HCEC 1CT (cell line): ENCODE measurements around the gene RPL29.
"Not testable (repeated sequence)": the region's sequence is repeated elsewhere in the genome, so short reads cannot be mapped to it uniquely, and the experiment has no call there.

Source experiments
- DNase-seq: peaks from one replicate; pipeline ENCODE4 v3.0.0-alpha.2; 2017

The RPL29 gene

GRCh38 chr3:51995346-51996163, at the start of gene RPL29:
Gene RPL29 (minus strand): TSS chr3:51995895. CDS start chr3:51995461, 434 bp downstream.
- peak; percentile 95 for DNase-seq

- DNase-seq: no peak
Observed at GRCh38 chr3:52044869-52045619, 49.3 kb upstream of the RPL29 start.

DNA sequence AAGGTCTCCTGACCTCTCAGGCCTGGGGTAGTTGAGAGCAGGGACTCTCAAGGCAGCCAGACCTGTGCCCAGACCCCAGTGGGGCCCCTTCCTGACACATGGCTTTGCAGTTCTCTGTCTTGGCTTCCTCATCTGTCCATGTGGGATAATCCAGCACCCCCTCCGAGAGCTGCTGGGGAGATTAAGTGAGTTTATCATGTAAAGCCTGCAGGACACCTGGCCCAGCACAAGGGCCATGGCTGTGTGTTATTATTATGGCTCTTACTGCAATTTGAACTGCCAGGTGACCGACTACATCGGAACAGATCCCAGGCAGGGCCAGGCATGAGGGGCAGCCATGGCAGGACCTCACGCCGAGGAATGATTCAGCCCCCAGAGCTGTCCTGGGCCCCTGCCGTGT, 48.1 kb upstream of the RPL29 start:
- no peak for DNase-seq

DNA sequence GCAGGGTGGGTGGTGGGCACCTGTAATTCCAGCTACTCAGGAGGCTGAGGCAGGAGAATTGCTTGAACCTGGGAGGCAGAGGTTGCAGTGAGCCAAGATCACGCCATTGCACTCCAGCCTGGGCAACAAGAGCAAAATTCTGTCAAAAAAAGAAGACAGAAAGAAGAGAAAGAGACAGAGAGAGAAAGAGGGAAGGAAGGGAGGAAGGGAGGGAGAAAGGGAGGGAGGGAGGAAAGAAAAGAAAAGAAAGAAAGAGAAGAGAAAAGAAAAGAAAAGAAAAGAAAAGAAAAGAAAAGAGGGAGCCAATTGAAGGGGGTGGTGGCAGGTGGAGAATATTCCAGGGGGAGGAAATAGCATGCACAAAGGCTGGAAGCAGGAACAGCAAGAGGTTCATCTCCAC, 47.3 kb upstream of the RPL29 start:
- not testable (repeated sequence) for DNase-seq

DNA sequence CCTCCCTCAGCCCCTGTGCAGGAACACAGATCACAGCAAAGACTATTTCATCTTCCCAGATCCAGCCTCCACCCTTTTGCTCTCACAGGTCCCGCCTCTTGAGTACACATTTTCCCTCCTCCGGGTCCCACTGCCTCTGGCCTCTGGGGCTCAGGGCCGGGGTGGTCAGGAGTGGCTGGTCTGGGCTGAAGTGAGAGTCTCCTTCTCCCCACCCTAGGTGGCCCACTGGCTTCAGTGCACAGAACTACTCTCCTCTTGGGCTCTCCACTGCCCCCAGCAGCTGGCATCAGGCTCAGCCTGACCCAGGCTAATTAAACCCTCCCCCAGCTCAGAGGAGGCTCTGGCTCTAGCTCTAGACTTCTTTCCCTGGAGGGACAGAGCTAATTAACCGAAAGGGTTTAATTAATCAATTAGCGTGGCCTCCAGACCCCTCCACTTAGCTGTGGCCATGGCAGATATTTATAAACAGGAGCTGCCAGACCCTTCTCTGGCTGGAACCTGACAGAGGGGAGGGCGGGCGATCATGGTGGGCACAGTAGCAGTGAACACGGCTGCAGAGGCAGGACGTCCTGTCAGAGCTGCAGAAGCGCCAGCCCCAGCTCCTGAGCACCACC, 45.5 kb upstream of the RPL29 start:
- no peak for DNase-seq

GRCh38 chr3:52040600-52040999, 44.9 kb upstream of the RPL29 start:
- DNase-seq: no peak

- DNase-seq: no peak
Observed at GRCh38 chr3:52039846-52040245, 44.2 kb upstream of the RPL29 start.

DNA sequence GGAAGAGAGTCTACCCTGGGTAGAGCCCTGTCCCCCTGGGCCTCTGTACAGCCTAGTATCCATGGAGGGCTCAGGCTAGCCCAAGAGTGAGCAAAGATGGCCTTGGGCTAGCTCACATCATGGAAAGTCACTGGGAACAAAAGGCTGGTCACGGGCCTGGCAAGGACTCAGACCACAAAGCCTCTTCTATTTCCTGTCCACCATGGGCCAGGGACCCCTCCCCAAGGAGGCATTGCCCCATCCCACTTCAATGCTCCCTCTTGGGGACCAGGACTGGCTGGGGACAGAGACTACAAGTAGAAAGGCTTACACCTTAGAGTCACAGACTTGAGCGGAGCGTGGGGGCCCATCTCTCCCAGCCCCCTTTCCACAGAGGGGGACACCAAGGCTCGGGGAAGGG, 43.7 kb upstream of the RPL29 start:
- no peak for DNase-seq

DNA sequence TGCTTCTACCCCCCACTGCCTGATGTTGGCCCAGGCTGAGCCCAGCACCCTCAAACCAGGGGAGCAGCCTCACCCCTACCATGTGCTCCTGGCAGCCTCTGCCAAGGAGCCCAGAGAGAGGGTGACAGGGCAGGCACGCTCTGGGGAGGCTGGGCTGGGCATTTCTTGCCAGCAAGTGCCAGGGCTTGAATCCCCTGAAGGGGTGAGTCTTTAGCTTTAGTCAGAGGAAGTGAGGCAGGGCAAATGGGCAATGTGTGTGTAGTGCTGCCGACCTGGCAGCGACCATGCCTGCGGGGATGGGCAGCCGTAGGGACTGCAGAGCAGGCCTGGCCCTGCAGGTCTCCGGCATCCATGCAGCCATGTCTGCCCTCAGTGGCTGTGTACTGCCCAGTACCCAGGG, 42.5 kb upstream of the RPL29 start:
- no peak for DNase-seq

DNA sequence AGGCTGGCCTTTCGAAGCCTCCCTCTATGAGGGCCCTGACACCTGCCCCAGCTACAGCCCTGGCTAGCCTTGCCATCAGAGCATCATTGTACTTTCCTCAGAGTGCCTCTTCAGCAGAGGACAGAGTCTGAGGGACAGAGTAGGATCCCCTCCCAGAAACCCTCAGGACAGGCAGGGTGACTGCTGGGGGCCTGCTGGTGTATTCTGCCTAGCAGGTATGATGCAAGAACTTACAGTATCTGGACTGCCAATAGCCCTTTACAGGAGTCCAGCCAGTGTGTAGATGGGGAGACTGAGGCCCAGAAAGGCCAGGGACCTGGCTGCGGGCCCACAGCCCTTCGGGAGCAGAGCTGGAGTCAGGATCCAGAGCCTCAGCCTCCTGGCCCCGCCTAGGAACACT, 41.6 kb upstream of the RPL29 start:
- no peak for DNase-seq

DNA sequence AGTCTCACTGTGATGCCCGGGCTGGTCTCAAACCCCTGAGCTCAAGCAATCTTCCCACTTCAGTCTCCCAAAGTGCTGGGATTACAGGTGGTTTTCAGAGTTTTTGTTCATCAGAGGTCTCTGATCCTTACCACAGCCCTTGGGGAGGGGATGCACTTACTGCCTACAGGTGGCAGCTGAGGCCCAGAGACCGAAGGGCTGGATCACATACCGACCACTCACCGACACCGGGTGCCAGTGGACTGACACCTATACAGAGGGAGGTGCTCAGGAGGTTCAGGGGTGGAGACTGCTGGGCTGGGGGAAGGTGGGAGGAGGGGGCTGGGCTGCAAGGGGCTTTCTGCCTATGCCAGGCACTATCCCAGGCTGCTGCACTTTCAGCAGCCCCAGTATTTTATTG, 41.1 kb upstream of the RPL29 start:
- DNase-seq: no peak

- no peak for DNase-seq
Observed at GRCh38 chr3:52036222-52036694, 40.6 kb upstream of the RPL29 start.

- no peak for DNase-seq
Observed at GRCh38 chr3:52034651-52035050, 39.0 kb upstream of the RPL29 start.

DNA sequence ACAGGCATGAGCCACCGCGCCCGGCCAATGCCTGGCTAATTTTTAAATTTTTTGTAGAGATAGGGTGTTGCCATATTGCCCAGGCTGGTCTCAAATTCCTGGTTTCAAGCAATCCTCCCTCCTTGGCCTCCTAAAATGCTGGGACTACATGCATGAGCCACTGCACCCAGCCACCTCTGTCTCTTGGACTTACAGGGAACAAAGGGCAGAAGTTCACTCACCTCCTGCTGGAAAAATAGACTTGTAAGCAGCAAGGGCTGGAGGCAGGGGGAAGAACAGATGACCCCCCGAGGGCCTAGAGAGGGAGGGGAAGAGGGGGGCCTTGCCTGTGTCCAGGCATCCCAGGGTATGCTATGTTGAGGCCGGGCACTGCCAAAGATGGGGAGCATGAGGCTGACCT, 38.5 kb upstream of the RPL29 start:
- no peak for DNase-seq

- DNase-seq: not testable (repeated sequence)
Observed at GRCh38 chr3:52033748-52034147, 38.1 kb upstream of the RPL29 start.

GRCh38 chr3:52032702-52033408, 37.2 kb upstream of the RPL29 start:
- DNase-seq: no peak

DNA sequence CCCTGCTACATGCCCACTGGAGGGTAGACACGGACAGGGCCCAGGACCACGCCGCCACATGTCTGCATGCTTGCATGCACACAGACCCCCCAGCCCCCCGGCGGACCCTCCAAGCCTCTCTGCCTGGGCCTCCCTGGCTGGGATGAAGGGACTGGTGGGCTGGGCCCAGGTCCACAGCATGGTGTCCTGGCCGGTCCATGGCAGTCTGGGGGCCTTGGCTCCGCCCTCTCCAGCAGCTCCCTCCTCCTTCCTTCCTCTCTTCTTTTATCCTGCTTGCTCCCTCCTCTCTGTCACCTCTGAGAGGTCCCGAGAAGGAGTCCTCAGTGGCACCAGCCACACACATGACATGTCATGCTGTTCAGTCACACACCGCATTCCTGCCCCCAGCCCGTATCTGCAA, 36.2 kb upstream of the RPL29 start:
- DNase-seq: no peak

DNA sequence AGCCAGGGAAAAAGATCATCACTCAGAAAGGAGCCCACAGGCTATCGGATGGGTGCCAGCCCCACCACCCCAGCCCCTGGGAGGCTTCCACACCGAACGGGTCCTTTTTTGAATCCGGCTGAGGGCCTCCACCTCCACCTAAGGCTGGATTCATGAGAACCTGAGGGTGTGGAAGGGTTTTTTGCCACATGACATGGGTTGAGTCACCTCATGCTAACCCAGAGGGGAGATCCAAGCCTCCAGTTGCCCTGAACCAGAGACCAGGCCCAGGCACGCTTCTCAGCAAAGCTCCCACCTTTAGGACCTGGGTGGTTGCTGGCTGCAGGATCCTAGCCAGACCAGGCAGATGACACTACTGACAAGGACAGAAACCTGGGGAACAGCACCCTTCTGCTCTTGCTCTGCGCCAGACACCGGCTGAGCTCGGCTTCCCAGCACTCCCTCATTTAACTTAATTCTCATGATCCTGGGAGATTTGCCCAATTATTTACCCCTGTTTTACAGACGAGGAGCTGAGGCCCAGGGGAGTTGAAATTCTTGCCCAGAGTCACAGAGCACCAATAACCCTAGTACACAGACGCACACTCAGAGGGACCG, 35.1 kb upstream of the RPL29 start:
- no peak for DNase-seq

GRCh38 chr3:52029535-52029934, 33.8 kb upstream of the RPL29 start:
- no peak for DNase-seq

DNA sequence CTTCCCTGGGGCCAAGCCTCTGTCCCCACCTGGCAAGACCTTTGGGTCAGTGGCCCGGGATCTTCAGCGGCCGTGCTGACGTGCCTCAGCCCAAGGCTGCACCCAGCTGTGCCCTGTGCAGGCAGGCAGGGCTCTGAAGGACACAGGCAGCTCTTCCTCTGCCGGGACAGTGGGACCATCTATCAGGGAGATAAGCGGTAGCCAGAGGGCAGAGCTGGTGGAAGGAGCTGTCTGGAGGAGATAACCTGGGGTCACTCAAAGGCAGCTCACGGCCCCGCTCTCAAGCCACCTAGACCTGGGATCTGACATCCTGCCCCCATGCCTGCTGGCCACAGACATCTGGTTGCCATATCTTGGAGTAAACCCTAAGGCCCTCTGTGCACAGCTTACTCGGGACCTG, 33.4 kb upstream of the RPL29 start:
- no peak for DNase-seq

DNA sequence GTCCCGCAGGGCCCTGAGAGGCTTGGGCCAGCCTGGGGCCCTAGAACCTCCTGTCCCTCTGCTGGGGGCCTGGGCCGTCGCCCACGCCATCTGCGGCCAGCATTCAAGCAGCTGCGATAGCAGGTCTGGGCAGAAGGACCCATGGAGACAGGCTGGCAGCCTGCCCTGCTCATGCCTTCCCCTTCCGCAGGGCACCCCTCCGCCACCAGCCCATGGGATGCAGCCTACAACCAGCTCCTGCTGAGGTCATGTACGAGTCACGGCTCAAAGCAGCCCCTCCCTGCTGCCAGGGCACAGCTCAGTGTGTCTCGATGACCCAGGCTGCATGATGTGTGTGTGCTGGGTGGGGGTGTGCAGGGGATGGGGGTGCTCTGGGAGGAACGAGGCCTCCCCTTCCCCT, 32.9 kb upstream of the RPL29 start:
- no peak for DNase-seq

DNA sequence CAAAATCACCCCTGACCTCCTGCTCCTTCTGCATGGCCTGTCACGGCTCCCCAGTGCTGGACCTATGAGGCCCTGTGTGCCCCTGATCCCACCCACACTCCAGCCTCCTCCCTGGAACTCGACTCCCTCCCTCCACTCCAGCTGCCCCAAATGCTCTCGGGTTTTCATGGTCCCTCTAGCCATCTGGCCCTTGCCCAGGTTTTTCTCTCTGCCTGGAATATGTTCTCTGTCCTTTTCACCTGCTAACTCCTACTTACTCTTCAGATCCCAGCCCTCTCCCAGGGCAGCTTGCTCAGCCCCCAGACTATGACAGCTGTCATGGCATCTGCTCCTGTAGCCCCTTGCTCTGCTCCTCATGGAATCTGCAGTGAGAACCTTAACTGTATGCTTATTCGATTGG, 30.3 kb upstream of the RPL29 start:
- DNase-seq: no peak

- no peak for DNase-seq
Observed at GRCh38 chr3:52025453-52025852, 29.8 kb upstream of the RPL29 start.
